ENCODE data around the gene OXNAD1. TPM values are rescaled to one million over a fixed set of nuclear protein-coding genes. Genes with fewer than 3 reads are reported as not detected.

OXNAD1 gene
- total RNA-seq (100 to 1,000 TPM in 3 of 5 donors, 10 to 100 TPM in 2; 78.5 to 218 (median 101) TPM), total RNA-seq (28.6 to 268 (median 148) reads per million in 29 experiments)
- 123 TPM for total RNA-seq (2013)

DNA sequence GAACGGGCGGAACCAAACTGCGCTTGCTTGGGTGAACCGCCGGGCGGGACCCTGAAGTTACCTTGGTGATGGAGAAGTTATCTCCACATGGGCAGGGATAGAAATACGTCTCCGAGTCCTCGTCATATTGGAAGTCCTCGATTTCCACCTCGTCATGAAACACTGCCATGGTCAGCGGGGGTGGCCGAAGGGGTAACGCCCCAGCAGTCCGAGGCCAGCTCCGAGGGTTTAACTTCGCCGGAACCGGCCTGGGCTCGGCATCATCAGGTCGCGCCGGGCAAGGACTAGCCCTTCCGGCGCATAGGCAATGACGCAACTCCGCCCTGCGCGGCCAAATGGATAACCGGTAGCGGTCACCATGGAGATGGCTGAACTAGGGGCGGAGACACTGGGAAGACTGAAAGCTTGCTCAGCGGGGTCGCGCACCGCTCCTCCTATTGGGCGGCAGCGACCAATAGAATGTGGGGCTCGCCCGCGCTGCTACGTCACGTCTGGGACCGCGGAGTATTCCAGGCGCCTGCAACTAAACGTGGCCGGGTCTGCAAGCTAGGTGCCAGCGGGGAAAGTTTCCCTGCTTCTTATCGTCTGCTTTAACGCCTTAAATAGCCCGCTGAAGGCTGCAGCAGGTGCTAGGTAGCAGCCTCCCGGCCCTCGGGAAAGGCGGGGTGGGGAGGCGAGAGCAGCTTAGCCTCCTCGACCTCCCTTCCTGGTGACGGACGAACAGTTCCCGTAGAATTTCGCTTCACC, at the start of gene OXNAD1, which contains the start of gene DPH3:
OXNAD1 (plus strand) TSS at position 505 of the 747 bp plus-strand sequence. CDS start 5,741 bp downstream, outside the sequence.
DPH3 (minus strand) TSS at position 236 of the 747 bp plus-strand sequence; CDS start at position 169, 67 bp downstream.
- Mint-ChIP-seq H3K4me3 (peak within 1 kb of the TSS; percentile 94 to 97 (median 95)), H3K27me3 (no peaks in the 10 kb centered on the region), H3K27ac (peak within 1 kb of the TSS; percentile 97 to 99), H3K4me1 (peaks cover 39 to 45% (median 44%) of the 10 kb centered on the region in 3 donors), H3K36me3 (peaks cover 8% of the 10 kb centered on the region), H3K9me3 (no peaks in the 10 kb centered on the region)
- Histone ChIP-seq H3K9me3 (no peaks in the 10 kb centered on the region), H3K4me1 (ENCODE audit: control insufficient read depth in 1 of 2, extremely low read depth in 1 of 2, insufficient read depth in 2 of 2, low read length in 2 of 2) (peaks cover 15 to 17% of the 10 kb centered on the region in 2 experiments), H3K4me3 (ENCODE audit: control insufficient read depth in 1 of 2, extremely low read depth in 1 of 2, low read length in 1 of 2) (peak within 1 kb of the TSS; percentile 84 to 93), H3K27ac (ENCODE audit: low read length) (peak within 1 kb of the TSS; percentile 84), H3K36me3 (ENCODE audit: control insufficient read depth in 2 of 2, extremely low read depth in 1 of 2, insufficient read depth in 1 of 2, low read length in 1 of 2) (peaks cover 0 to 13% of the 10 kb centered on the region in 2 donors), H3K27me3 (replicated peaks in 1 of 2; ENCODE audit: control insufficient read depth in 2 of 2, extremely low read depth in 1 of 2, insufficient read depth in 2 of 2, low read length in 1 of 2) (no peaks in the 10 kb centered on the region)
- ChIA-PET CTCF (interaction anchor here (0.5 to 8.4 kb wide), 18 partner anchors 17 to 1166 kb away, joined by 3 to 120 read pairs (median 4); partner anchors contain the start of gene CAPN7 (in 1 of the 2)), POLR2A (interaction anchor here (0.6 to 3.0 kb wide), 11 partner anchors 17 to 1166 kb away, joined by 3 to 31 read pairs (median 5); partner anchors contain the start of gene RBSN (in 1 of the 2))
- WGBS (ENCODE audit: insufficient coverage), result under 1% methylated on average over 61 of the region's 61 CpGs
- DNase-seq, result peak; percentile 95 to 100 (median 98)
- ATAC-seq (replicated peaks in 1 of 4), result peak; percentile 96 to 98 (median 97)

DNA sequence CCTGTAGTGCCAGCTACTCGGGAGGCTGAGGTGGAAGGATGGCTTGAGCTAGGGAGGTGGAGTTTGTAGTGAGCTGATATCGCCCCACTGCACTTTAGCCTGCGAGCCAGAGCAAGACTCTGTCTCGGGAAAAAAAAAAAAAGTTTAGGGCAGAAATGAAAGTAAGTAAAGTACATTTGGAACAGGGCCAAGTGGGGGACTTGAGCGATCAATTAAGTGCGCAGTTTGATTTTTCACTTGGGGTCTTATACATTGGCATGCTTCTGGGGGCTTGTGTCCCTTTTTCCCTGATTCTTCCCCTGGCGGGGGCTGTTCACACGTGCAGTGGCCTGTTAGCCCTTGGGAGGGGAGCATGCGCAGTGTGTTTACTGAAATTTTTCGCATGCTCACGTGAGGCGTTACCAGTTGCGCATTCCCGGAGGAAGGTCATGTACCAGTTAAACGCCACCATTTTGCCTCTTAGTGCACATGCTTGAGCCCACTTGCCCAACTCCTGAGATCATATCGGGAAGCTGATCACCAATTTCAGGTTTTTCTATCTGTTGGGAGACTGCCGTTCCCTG, 48.6 kb upstream of the OXNAD1 start:
- DNase-seq, result no peak
- H3K27me3 ChIP-seq (replicated peaks in 1 of 2; ENCODE audit: control insufficient read depth in 2 of 2, extremely low read depth in 1 of 2, insufficient read depth in 2 of 2, low read length in 1 of 2), result peaks cover 0 to 10% of the 10 kb centered on the region in 2 experiments
- no peak overlapping the region for H3K27ac ChIP-seq (ENCODE audit: low read length)
- ChIA-PET POLR2A (interaction anchor here in 1 of 2 donors (0.6 kb wide), 1 partner anchor 283 kb away, joined by 4 read pairs; no protein-coding TSS in a partner anchor), CTCF (interaction anchor here in 1 of 2 donors (0.7 kb wide), 1 partner anchor 1974 kb away, joined by 4 read pairs; no protein-coding TSS in a partner anchor)
- Mint-ChIP-seq H3K36me3 (no peaks in the 10 kb centered on the region), H3K4me1 (no peaks in the 10 kb centered on the region), H3K4me3 (no peak overlapping the region), H3K9me3 (no peaks in the 10 kb centered on the region), H3K27me3 (peaks cover 0 to 2% of the 10 kb centered on the region in 2 donors), H3K27ac (no peak overlapping the region)
- no peak for ATAC-seq (replicated peaks in 1 of 4)
- 91% methylated on average over 16 of the region's 17 CpGs for WGBS (ENCODE audit: insufficient coverage)
- no peaks in the 10 kb centered on the region for H3K36me3 ChIP-seq (ENCODE audit: control insufficient read depth in 2 of 2, extremely low read depth in 1 of 2, insufficient read depth in 1 of 2, low read length in 1 of 2)
- H3K4me1 ChIP-seq (ENCODE audit: control insufficient read depth in 1 of 2, extremely low read depth in 1 of 2, insufficient read depth in 2 of 2, low read length in 2 of 2), result no peaks in the 10 kb centered on the region
- no peaks in the 10 kb centered on the region for H3K9me3 ChIP-seq
- H3K4me3 ChIP-seq (ENCODE audit: control insufficient read depth in 1 of 2, extremely low read depth in 1 of 2, low read length in 1 of 2), result no peak overlapping the region

DNA sequence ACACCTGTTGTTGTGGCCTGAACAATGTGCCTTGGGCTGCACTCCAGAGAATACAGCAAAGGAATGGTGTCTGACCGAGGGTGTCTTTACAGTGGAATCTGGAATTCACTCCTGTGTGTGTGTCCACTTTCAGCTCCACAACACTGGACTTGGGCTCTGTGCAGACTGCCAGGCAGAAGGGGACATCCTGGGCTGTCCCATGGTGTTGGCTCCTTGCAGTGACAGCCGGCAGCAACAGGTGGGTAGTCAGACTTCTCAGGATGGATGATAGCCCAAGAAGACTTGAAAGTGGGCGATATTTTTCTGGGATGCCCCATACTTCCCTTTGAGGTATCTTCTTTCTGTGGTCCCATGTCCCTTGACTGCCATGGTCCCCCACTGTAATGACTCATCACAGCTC, 45.2 kb upstream of the OXNAD1 start:
- CTCF ChIA-PET, result no interaction called here
- no peak overlapping the region for H3K27ac ChIP-seq (ENCODE audit: low read length)
- H3K4me1 ChIP-seq (ENCODE audit: control insufficient read depth in 1 of 2, extremely low read depth in 1 of 2, insufficient read depth in 2 of 2, low read length in 2 of 2), result no peaks in the 10 kb centered on the region
- peaks cover 0 to 2% of the 10 kb centered on the region in 2 experiments for H3K27me3 ChIP-seq (replicated peaks in 1 of 2; ENCODE audit: control insufficient read depth in 2 of 2, extremely low read depth in 1 of 2, insufficient read depth in 2 of 2, low read length in 1 of 2)
- no peaks in the 10 kb centered on the region for H3K36me3 ChIP-seq (ENCODE audit: control insufficient read depth in 2 of 2, extremely low read depth in 1 of 2, insufficient read depth in 1 of 2, low read length in 1 of 2)
- H3K9me3 Mint-ChIP-seq, result peaks cover 0 to 3% (median 0%) of the 10 kb centered on the region in 3 donors
- 92% methylated on average over 2 of the region's 3 CpGs for WGBS (ENCODE audit: insufficient coverage)
- DNase-seq, result no peak
- H3K4me3 Mint-ChIP-seq, result no peak overlapping the region
- ATAC-seq (replicated peaks in 1 of 4), result no peak
- no peaks in the 10 kb centered on the region for H3K36me3 Mint-ChIP-seq
- H3K9me3 ChIP-seq, result no peaks in the 10 kb centered on the region
- no peak overlapping the region for H3K4me3 ChIP-seq (ENCODE audit: control insufficient read depth in 1 of 2, extremely low read depth in 1 of 2, low read length in 1 of 2)
- H3K27ac Mint-ChIP-seq, result no peak overlapping the region
- H3K27me3 Mint-ChIP-seq, result no peaks in the 10 kb centered on the region
- POLR2A ChIA-PET, result no interaction called here
- peaks cover 0 to 2% (median 0%) of the 10 kb centered on the region in 3 donors for H3K4me1 Mint-ChIP-seq

- no peaks in the 10 kb centered on the region for H3K9me3 ChIP-seq
- WGBS (ENCODE audit: insufficient coverage), result 89% methylated on average over 1 of the region's 3 CpGs
- CTCF ChIA-PET, result no interaction called here
- ATAC-seq (replicated peaks in 1 of 4) (no peak), DNase-seq (no peak)
- H3K27me3 ChIP-seq (replicated peaks in 1 of 2; ENCODE audit: control insufficient read depth in 2 of 2, extremely low read depth in 1 of 2, insufficient read depth in 2 of 2, low read length in 1 of 2), result no peaks in the 10 kb centered on the region
- H3K9me3 Mint-ChIP-seq, result peaks cover 0 to 6% (median 3%) of the 10 kb centered on the region in 3 donors
- H3K4me3 Mint-ChIP-seq, result no peak overlapping the region
- POLR2A ChIA-PET, result no interaction called here
- no peak overlapping the region for H3K4me3 ChIP-seq (ENCODE audit: control insufficient read depth in 1 of 2, extremely low read depth in 1 of 2, low read length in 1 of 2)
- H3K36me3 Mint-ChIP-seq, result no peaks in the 10 kb centered on the region
- no peaks in the 10 kb centered on the region for H3K36me3 ChIP-seq (ENCODE audit: control insufficient read depth in 2 of 2, extremely low read depth in 1 of 2, insufficient read depth in 1 of 2, low read length in 1 of 2)
- no peak overlapping the region for H3K27ac Mint-ChIP-seq
- H3K27ac ChIP-seq (ENCODE audit: low read length), result no peak overlapping the region
- H3K4me1 Mint-ChIP-seq, result peaks cover 0 to 2% (median 0%) of the 10 kb centered on the region in 3 donors
- no peaks in the 10 kb centered on the region for H3K4me1 ChIP-seq (ENCODE audit: control insufficient read depth in 1 of 2, extremely low read depth in 1 of 2, insufficient read depth in 2 of 2, low read length in 2 of 2)
- H3K27me3 Mint-ChIP-seq, result peaks cover 0 to 3% of the 10 kb centered on the region in 2 donors
Measured at GRCh38 chr3:16221990-16222389, 43.0 kb upstream of the OXNAD1 start.

DNA sequence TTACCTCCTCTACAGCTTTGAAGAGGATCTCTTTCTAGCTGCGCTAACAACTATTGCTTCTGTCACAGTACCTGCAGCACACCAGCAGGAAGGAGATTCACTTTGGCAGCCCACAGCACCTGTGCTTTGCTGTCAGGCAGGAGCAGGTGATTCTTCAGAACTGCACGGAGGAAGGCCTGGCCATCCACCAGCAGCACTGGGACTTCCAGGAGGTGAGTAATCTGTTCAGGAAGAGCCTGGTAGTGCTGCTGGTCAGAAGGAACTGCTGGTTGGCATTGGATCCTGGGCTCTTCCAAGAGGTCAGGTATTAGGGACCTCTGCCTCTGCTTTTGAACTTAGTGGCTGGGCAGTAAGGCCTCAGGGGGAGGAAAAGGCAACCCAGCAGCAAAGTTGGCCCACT, 42.5 kb upstream of the OXNAD1 start:
- 60% methylated on average over 1 of the region's 2 CpGs for WGBS (ENCODE audit: insufficient coverage)
- no peak overlapping the region for H3K4me3 Mint-ChIP-seq
- H3K27ac Mint-ChIP-seq, result no peak overlapping the region
- H3K27ac ChIP-seq (ENCODE audit: low read length), result no peak overlapping the region
- POLR2A ChIA-PET, result no interaction called here
- no peaks in the 10 kb centered on the region for H3K9me3 ChIP-seq
- H3K4me1 ChIP-seq (ENCODE audit: control insufficient read depth in 1 of 2, extremely low read depth in 1 of 2, insufficient read depth in 2 of 2, low read length in 2 of 2), result no peaks in the 10 kb centered on the region
- peaks cover 0 to 3% of the 10 kb centered on the region in 2 donors for H3K27me3 Mint-ChIP-seq
- CTCF ChIA-PET, result no interaction called here
- peaks cover 0 to 2% (median 0%) of the 10 kb centered on the region in 3 donors for H3K4me1 Mint-ChIP-seq
- no peak for ATAC-seq (replicated peaks in 1 of 4)
- H3K27me3 ChIP-seq (replicated peaks in 1 of 2; ENCODE audit: control insufficient read depth in 2 of 2, extremely low read depth in 1 of 2, insufficient read depth in 2 of 2, low read length in 1 of 2), result no peaks in the 10 kb centered on the region
- no peaks in the 10 kb centered on the region for H3K36me3 ChIP-seq (ENCODE audit: control insufficient read depth in 2 of 2, extremely low read depth in 1 of 2, insufficient read depth in 1 of 2, low read length in 1 of 2)
- no peaks in the 10 kb centered on the region for H3K36me3 Mint-ChIP-seq
- peaks cover 0 to 6% (median 3%) of the 10 kb centered on the region in 3 donors for H3K9me3 Mint-ChIP-seq
- no peak for DNase-seq
- H3K4me3 ChIP-seq (ENCODE audit: control insufficient read depth in 1 of 2, extremely low read depth in 1 of 2, low read length in 1 of 2), result no peak overlapping the region

- H3K4me1 Mint-ChIP-seq, result peaks cover 0 to 2% (median 0%) of the 10 kb centered on the region in 3 donors
- WGBS (ENCODE audit: insufficient coverage), result 100% methylated on average over 1 of the region's 2 CpGs
- ATAC-seq (replicated peaks in 1 of 4) (no peak), DNase-seq (no peak)
- Histone ChIP-seq H3K4me3 (ENCODE audit: control insufficient read depth in 1 of 2, extremely low read depth in 1 of 2, low read length in 1 of 2) (no peak overlapping the region), H3K4me1 (ENCODE audit: control insufficient read depth in 1 of 2, extremely low read depth in 1 of 2, insufficient read depth in 2 of 2, low read length in 2 of 2) (no peaks in the 10 kb centered on the region), H3K27ac (ENCODE audit: low read length) (no peak overlapping the region), H3K36me3 (ENCODE audit: control insufficient read depth in 2 of 2, extremely low read depth in 1 of 2, insufficient read depth in 1 of 2, low read length in 1 of 2) (no peaks in the 10 kb centered on the region), H3K9me3 (no peaks in the 10 kb centered on the region), H3K27me3 (replicated peaks in 1 of 2; ENCODE audit: control insufficient read depth in 2 of 2, extremely low read depth in 1 of 2, insufficient read depth in 2 of 2, low read length in 1 of 2) (no peaks in the 10 kb centered on the region)
- no peak overlapping the region for H3K4me3 Mint-ChIP-seq
- ChIA-PET CTCF (no interaction called here), POLR2A (no interaction called here)
- peaks cover 0 to 6% (median 3%) of the 10 kb centered on the region in 3 donors for H3K9me3 Mint-ChIP-seq
- H3K27ac Mint-ChIP-seq, result no peak overlapping the region
- peaks cover 0 to 3% of the 10 kb centered on the region in 2 donors for H3K27me3 Mint-ChIP-seq
- H3K36me3 Mint-ChIP-seq, result no peaks in the 10 kb centered on the region
Measured at GRCh38 chr3:16224325-16224724, 40.7 kb upstream of the OXNAD1 start.

All from T-cell (primary cell).